Heart right ventricle (tissue), 16 donors: ENCODE data around the gene ATP2A3. TPM values are rescaled to one million over a fixed set of nuclear protein-coding genes. Genes with fewer than 3 reads are reported as not detected.
A peak's percentile ranks its signal among the peaks of the same experiment; 100 is the strongest.

Experiments
- ATAC-seq, 8 donors: fragments of 200-7000 bp; cut with Tn5 transposase; one replicate each; pipeline ENCODE4 v1.9.1; 2020; ENCODE audit warnings: mild to moderate bottlenecking in 8 of 8, moderate library complexity in 8 of 8, moderate number of reproducible peaks in 1 of 8
- DNase-seq, 2 donors: peaks; one replicate each; pipeline ENCODE4 v3.0.0-alpha.2; 2020
- H3K27ac ChIP-seq, 10 donors: fragments of 200-600 bp; sonication (generic) in 2 of 10; one replicate each; pipeline versions ENCODE4 v1.5.0 to v1.8.0; 2020 to 2022; ENCODE audit warnings: mild to moderate bottlenecking in 3 of 10
- H3K27me3 ChIP-seq, 7 donors: fragments of 200-600 bp; one replicate each; pipeline ENCODE4 v1.8.0; 2021 to 2022; ENCODE audit warnings: mild to moderate bottlenecking in 2 of 7
- H3K36me3 ChIP-seq, 9 donors: fragments of 200-600 bp; sonication (generic) in 1 of 9; one replicate each; pipeline versions ENCODE4 v1.5.0 to v1.8.0; 2020 to 2022; ENCODE audit warnings: mild to moderate bottlenecking in 2 of 9
- H3K4me1 ChIP-seq, 9 donors: fragments of 200-600 bp; sonication (generic) in 1 of 9; one replicate each; pipeline versions ENCODE4 v1.5.0 to v1.8.0; 2020 to 2022; ENCODE audit warnings: mild to moderate bottlenecking in 4 of 9
- H3K4me3 ChIP-seq, 10 donors: fragments of 200-600 bp; sonication (generic) in 2 of 10; one replicate each; pipeline versions ENCODE4 v1.5.0 to v1.8.0; 2020 to 2022; ENCODE audit warnings: mild to moderate bottlenecking in 7 of 10, moderate library complexity in 2 of 10
- H3K9me3 ChIP-seq, 11 donors: fragments of 200-600 bp in 10 of 11; sonication (generic) in 2 of 11; one replicate each; pipeline versions ENCODE4 v1.5.0 to v1.8.0; 2013 to 2022; ENCODE audit warnings: mild to moderate bottlenecking in 2 of 11, control low read depth in 1 of 11, moderate library complexity in 1 of 11
- CTCF ChIP-seq, 9 donors: fragments of 200-600 bp; sonication (generic) in 2 of 9; IDR thresholded peaks; one replicate each; pipeline versions ENCODE4 v1.5.0 to v1.8.0; 2021 to 2022; ENCODE audit warnings: antibody characterized with exemption in 9 of 9, mild to moderate bottlenecking in 5 of 9, moderate library complexity in 1 of 9
- WGBS, 2 donors: extraction: QIAGEN DNeasy Blood & Tissue Kit; methylation state at CpG; one replicate each; pipeline ENCODE4 v1.1.7; 2013; ENCODE audit warnings: inconsistent platforms in 1 of 2; 5-methylcytosine and 5-hydroxymethylcytosine counted together
- intact Hi-C, 10 donors: fragments of 100-400 bp; cut with DNase I; formaldehyde crosslinking; loops; one replicate each; pipeline versions ENCODE4 v1.11.1 to v1.14.2; 2022
- polyA plus RNA-seq, 2 donors: library from polyadenylated mRNA; stranded (reverse); fragments of 200-250 nt; gene quantifications; one replicate each; pipeline ENCODE4 v1.2.3, GENCODE V29; 2013
- total RNA-seq, 10 donors: library from RNA; stranded (reverse); fragmentation: NEBNext Ultra II Directional in 3 of 10; extraction: Animal tissue kit (Norgen Biotek cat#: 25700) in 3 of 10; gene quantifications; one replicate each; pipeline versions ENCODE4 v1.2.1 to v1.2.4, GENCODE V29; 2021 to 2023
- donor health status: Arrhythmogenic right ventricular cardiomyopathy.
- donor health status: ischemic (EF 13 %, LVEDD 7.1; RV severe dilation, severe dysfunction).
- donor health status: healthy with polysubstance abuse.
- donor health status: DM: no; HTN: yes; CAD: no.
- donor health status: DM: no; HTN: no; CAD: no.
- donor health status: ischemic (EF 25% LVEDD 6.9; RV normal size, moderate dysfunction).
- donor health status: ischemic (EF 25% LVEDD 5.7; RV mildly dilated, moderate dysfunction).
- donor health status: healthy.
- donor health status: DM: yes; HTN: yes; CAD: no.
- donor health status: Ischemic cardiomyopathy.
- donor health status: ischemic (EF 35%, LVEDD 5.7; RV mildly dilated, moderate dysfunction).
- donor health status: nonischemic (EF 11% LVEDD 7.7; RV severe dilation, severe dysfunction).
- donor health status: DM: yes; HTN: yes; CAD: no.
- donor health status: PGD.
- donor health status: ischemic (EF 29% LVEDD 5.4; RV normal size, mild dysfunction).
- donor health status: nonischemic (EF 23%, LVEDD 6.1; RV moderate dilation, normal function).

ATP2A3 gene
- total and polyA plus RNA-seq, 12 donors: 4.3 to 11.0 (median 7.3) TPM

GRCh38 chr17:3961564-3962047 is 2.6 kb downstream of the ATP2A3 start:
- Histone ChIP-seq H3K9me3 (no peaks in the 10 kb centered on the region), H3K4me3 (peak overlapping the region in 1 of 10 donors; percentile 71), H3K27me3 (peaks cover 3 to 38% (median 22%) of the 10 kb centered on the region in 7 donors), H3K27ac (peak overlapping the region in 1 of 10 donors; percentile 90), H3K4me1 (peaks cover 7 to 62% (median 32%) of the 10 kb centered on the region in 9 donors), H3K36me3 (peaks cover 0 to 6% (median 0%) of the 10 kb centered on the region in 9 donors)
- intact Hi-C loops: no loop called here
- ATAC-seq: no peak
- no peak for TF ChIP-seq CTCF (IDR thresholded peaks at IDR 0.05)
- 73 to 85% methylated on average over 5 of the region's 5 CpGs for WGBS, 2 donors
- DNase-seq: no peak

GRCh38 chr17:3960764-3961163 is 3.5 kb downstream of the ATP2A3 start:
- no peak overlapping the region for H3K27ac ChIP-seq
- no peak for DNase-seq

GRCh38 chr17:3959921-3960601 is 4.2 kb downstream of the ATP2A3 start:
- Histone ChIP-seq H3K27ac (peak overlapping the region in 1 of 10 donors; percentile 42), H3K4me1 (peaks cover 4 to 62% (median 37%) of the 10 kb centered on the region in 9 donors), H3K9me3 (no peaks in the 10 kb centered on the region), H3K27me3 (peaks cover 3 to 33% (median 20%) of the 10 kb centered on the region in 7 donors), H3K36me3 (peaks cover 0 to 6% (median 0%) of the 10 kb centered on the region in 9 donors), H3K4me3 (no peak overlapping the region)
- intact Hi-C loops: no loop called here
- ATAC-seq: peak in 1 of 8 donors; percentile 8
- no peak for TF ChIP-seq CTCF (IDR thresholded peaks at IDR 0.05)
- no peak for DNase-seq
- 68 to 79% methylated on average over 14 of the region's 14 CpGs for WGBS, 2 donors

More at GRCh38 chr17:3960764-3961163, 3.5 kb downstream of the ATP2A3 start:
- Histone ChIP-seq H3K27me3 (peaks cover 3 to 38% (median 21%) of the 10 kb centered on the region in 7 donors), H3K4me1 (peaks cover 7 to 62% (median 33%) of the 10 kb centered on the region in 9 donors), H3K9me3 (no peaks in the 10 kb centered on the region), H3K36me3 (peaks cover 0 to 6% (median 0%) of the 10 kb centered on the region in 9 donors), H3K4me3 (peak overlapping the region in 1 of 10 donors; percentile 2)
- 36% methylated on average over 14 of the region's 14 CpGs for WGBS, 2 donors
- intact Hi-C loops: no loop called here
- TF ChIP-seq CTCF (IDR thresholded peaks at IDR 0.05): no peak
- peak in 5 of 8 donors; percentile 15 to 67 (median 33) for ATAC-seq

- no peak for TF ChIP-seq CTCF (IDR thresholded peaks at IDR 0.05)
- intact Hi-C loops: no loop called here
- ATAC-seq (no peak), DNase-seq (no peak)
- H3K27ac ChIP-seq: peak overlapping the region in 1 of 10 donors; percentile 42
- WGBS, 2 donors: 87 to 89% methylated on average over 15 of the region's 15 CpGs
- peaks cover 6 to 56% (median 37%) of the 10 kb centered on the region in 9 donors for H3K4me1 ChIP-seq
- H3K9me3 ChIP-seq: no peaks in the 10 kb centered on the region
- peaks cover 3 to 28% (median 17%) of the 10 kb centered on the region in 7 donors for H3K27me3 ChIP-seq
- peaks cover 0 to 6% (median 0%) of the 10 kb centered on the region in 9 donors for H3K36me3 ChIP-seq
- no peak overlapping the region for H3K4me3 ChIP-seq
Measured at GRCh38 chr17:3959295-3959899, 4.8 kb downstream of the ATP2A3 start.
